GM10248 (cell line): ENCODE measurements around the gene EI24.
A peak's percentile ranks its signal among the peaks of the same experiment; 100 is the strongest.

Source experiments
- CTCF ChIA-PET: fragments of 300-600 bp; sonication (Branson Sonifier 250); formaldehyde crosslinking; extraction: SDS; loops from one replicate; lab custom pipeline; 2021; ENCODE audit warnings: antibody characterized with exemption; lab: Yijun Ruan, JAX
- POLR2A ChIA-PET: fragments of 350-650 bp; sonication (Branson Sonifier 250); formaldehyde crosslinking; extraction: SDS; loops from one replicate; lab custom pipeline; 2020; ENCODE audit warnings: antibody characterized with exemption; lab: Yijun Ruan, JAX
- DNase-seq: peaks from one replicate; pipeline ENCODE4 v3.0.0; 2012; ENCODE audit errors: extremely low spot score
- TF ChIP-seq, protein P1 (sequence below): IDR thresholded peaks from 2 replicates; pipeline ENCODE4 v1.5.1; 2012; ENCODE audit warnings: mild to moderate bottlenecking, low read depth; ENCODE audit errors: extremely low read depth, missing control alignments, control extremely low read depth

Gene EI24

DNA sequence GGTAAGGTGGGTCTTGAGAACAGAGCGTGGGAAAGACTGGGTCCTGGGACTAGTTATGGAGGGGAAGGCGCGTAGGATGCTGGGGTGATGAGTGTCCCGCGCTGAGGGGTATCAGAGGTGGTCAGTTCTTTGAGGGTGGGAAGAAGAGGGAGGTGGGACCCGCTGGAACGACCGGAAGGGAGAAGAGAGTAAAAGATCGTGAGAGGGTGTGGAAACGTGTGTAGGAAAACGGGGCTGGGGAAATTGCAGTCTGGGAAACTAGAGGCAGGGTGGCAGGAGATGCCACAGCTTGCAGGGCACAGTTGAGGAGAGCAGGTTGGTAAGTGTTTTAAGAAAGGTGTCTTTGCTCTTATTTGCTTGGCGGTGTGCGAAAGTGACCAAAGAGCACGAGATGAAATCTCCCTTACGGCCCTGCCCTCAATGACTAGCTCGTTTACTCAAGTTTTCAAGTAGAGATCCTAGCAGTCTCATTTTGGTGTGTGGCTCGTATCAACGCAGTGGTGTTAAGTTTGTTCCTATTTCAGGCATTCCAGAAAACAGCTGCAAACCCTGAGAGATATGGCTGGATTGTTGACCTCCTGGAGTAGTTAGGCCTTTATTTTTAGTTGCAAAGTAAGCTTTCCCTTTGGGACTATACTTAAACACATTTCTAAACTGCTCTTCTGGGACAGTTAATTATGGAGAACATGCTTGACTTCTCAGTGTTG is 24.0 kb downstream of the EI24 start:
- CTCF ChIA-PET: interaction anchor here (1.3 to 2.2 kb wide), 3 partner anchors 16 to 33 kb away, joined by 3 to 15 read pairs (median 11); partner anchors contain the start of genes CHEK1 and EI24

DNA sequence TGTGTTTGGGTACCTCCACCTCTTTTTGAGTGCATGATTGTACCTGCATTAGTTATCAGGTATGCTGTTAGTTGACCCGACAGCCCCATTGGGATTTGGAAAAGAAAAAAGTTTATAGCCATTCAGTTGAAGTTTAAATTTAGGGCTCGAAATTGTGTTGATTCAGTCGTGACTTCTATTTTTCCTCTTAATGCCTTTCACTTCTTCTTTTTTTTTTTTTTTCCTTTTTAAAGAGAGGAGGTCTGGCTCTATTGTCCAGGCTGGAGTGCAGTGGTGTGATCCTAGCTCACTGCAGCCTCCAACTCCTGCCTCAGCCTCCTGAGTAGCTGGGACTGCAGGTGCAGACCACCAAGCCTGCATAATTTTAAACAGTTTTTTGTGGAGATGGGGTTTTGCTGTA is 25.7 kb downstream of the EI24 start:
- ChIA-PET POLR2A (no interaction called here), CTCF (no interaction called here)
- DNase-seq: no peak
- TF ChIP-seq, protein P1, sequence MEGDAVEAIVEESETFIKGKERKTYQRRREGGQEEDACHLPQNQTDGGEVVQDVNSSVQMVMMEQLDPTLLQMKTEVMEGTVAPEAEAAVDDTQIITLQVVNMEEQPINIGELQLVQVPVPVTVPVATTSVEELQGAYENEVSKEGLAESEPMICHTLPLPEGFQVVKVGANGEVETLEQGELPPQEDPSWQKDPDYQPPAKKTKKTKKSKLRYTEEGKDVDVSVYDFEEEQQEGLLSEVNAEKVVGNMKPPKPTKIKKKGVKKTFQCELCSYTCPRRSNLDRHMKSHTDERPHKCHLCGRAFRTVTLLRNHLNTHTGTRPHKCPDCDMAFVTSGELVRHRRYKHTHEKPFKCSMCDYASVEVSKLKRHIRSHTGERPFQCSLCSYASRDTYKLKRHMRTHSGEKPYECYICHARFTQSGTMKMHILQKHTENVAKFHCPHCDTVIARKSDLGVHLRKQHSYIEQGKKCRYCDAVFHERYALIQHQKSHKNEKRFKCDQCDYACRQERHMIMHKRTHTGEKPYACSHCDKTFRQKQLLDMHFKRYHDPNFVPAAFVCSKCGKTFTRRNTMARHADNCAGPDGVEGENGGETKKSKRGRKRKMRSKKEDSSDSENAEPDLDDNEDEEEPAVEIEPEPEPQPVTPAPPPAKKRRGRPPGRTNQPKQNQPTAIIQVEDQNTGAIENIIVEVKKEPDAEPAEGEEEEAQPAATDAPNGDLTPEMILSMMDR: no peak

More for the DNA sequence above, 24.0 kb downstream of the EI24 start:
- DNase-seq: peak; percentile 17
- TF ChIP-seq, protein P1: no peak
- POLR2A ChIA-PET: interaction anchor here (0.6 to 1.5 kb wide), 3 partner anchors 10 to 590 kb away, joined by 3 to 11 read pairs (median 3); partner anchors contain the start of gene EI24

DNA sequence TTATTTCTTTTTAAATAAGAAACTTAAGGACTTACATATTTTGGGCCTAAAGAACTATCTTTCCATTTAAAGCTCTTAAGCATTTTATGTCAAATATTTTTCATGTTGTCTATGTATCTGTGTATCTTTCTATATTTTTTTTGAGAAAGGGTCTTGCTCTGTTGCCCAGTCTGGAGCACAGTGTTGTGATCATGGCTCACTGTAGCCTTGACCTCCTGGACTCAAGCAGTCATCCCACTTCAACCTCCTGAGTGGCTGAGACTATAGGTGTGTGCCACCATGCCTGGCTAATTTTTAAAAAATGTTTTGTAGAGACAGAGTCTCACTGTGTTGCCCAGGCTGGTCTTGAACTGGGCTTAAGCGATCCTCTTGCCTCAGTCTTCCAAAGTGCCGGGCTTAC is 31.4 kb downstream of the EI24 start:
- TF ChIP-seq, protein P1: no peak
- CTCF ChIA-PET: no interaction called here
- no peak for DNase-seq
- POLR2A ChIA-PET: no interaction called here

DNA sequence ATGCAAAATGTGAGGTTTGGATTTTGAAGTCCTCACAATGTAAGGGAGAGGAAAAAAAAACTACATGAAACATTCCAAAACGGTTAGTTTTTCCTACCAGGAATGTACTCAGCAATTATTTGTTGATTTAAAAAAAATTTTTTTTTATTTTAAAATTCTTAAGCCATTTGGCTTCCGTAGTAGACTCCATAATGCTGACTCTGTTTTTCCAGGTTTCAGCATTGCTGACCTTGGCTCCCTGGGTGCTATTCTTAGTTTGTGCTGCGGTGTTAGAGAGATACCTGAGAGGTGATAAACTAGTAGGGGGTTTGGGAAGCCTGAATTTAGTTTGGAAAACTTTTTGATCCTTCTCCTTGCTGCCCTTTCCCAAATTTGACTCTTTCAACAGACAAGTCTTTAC is 33.9 kb downstream of the EI24 start:
- ChIA-PET POLR2A (no interaction called here), CTCF (interaction anchor here (1.0 to 1.6 kb wide), 3 partner anchors 12 to 19 kb away, joined by 3 to 4 read pairs (median 3); no protein-coding TSS in a partner anchor)

DNA sequence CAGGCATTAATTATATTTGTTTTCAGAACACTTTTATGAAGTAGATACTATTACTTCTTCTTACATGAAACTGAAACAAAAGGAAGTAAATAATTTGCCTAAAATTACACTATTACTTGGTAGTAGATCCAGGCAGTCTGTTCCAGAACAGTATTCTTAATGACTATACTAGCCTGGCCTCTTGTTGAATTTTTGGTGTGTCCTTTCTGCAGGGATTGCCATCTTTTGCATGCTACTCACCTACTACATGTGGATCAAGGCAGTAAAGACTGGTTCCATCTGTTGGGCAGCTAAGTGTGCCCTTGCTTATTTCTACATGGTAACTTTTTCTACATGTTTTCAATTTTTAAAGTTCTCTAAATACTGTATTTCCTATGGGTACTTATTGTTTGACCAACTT is 36.1 kb downstream of the EI24 start:
- TF ChIP-seq, protein P1: no peak
- POLR2A ChIA-PET: no interaction called here
- CTCF ChIA-PET: no interaction called here
- DNase-seq: no peak

More for the DNA sequence above, 33.9 kb downstream of the EI24 start:
- TF ChIP-seq, protein P1: no peak
- DNase-seq: no peak

DNA sequence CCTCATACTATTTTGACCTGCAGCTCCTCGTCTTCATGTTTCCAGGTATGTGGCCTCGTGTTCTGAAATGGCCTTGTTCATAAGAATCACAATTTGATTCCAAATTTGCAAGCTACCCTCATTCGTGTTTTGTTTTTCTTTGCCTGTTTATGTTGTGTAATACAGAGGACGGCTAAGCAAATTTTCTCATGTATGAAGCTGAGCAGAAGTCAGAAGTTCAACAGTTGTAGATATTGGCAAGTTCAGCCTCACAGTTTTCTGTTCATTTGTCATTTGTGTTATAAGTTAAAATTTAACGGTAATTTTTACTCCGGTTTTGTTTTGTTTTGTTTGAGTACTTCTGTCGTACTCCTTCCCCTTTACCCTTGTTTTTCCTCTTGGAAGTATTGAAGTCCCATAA is 40.3 kb downstream of the EI24 start:
- DNase-seq: no peak
- ChIA-PET POLR2A (no interaction called here), CTCF (no interaction called here)
- TF ChIP-seq, protein P1: no peak
